GM21723 (cell line): ENCODE data around the gene MAD1L1.

Experiments
- ATAC-seq: cut with Tn5 transposase; IDR thresholded peaks from one replicate; pipeline ENCODE4 v1.9.1; 2021; ENCODE audit warnings: mild to moderate bottlenecking, moderate library complexity; ENCODE audit not compliant: unreplicated experiment

The MAD1L1 gene

DNA sequence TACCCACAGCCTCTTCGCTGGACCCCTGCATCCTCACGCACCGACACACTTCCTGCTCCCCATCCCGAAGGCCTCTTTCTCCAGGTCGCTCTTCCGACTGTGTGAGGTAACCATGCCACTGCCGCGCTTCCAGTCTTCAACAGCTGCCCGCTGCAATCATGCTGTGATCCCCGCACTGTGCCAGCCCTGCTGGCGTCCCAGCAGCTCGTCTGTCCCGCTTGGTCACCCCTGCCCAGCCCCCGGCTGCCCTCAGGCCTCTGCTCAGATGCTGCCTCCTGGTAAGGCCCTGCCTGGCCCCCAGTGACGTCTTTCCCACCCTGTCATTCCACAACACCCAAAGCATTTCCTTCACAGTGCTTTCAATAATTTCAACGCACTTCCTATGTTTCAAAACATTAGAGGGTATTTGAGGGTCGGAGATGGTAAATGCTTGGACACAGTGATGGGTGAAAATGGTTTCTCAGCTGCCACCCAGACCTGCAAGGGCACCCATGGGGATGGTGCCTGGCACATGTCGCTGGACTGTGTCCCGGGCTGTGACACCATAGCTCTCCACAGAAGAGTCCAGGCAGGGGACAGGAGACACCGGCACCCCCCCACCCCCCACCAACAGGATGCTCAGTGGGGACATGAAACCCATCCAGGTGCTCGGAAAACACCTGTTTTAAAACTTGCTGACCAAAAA, 125.2 kb downstream of the MAD1L1 start:
- ATAC-seq, result no peak

- ATAC-seq, result no peak
Measured at GRCh38 chr7:2106924-2107323, 125.8 kb downstream of the MAD1L1 start.

- ATAC-seq, result no peak
Measured at GRCh38 chr7:2106440-2106839, 126.3 kb downstream of the MAD1L1 start.

- no peak for ATAC-seq
Measured at GRCh38 chr7:2105917-2106316, 126.8 kb downstream of the MAD1L1 start.

GRCh38 chr7:2105280-2105679, 127.5 kb downstream of the MAD1L1 start:
- ATAC-seq, result no peak

DNA sequence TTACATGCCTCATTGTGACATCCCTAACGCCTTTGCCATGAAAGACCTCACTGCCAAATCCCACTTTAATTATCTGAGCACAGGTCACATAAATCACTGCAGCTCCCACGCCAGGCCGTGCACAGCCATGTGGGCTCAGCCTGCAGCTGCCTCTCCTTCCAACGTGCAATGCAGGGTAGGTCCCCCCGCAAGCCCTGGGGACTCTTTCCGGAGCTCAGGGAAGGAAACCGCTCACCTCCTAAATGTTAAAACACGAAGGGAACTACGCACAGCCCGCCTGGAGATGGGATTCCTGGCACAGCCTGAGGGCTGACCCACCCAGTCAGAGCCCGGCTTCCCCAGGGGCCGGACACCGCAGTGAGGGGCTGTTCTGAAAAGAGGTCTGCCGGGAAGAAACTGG, 128.0 kb downstream of the MAD1L1 start:
- ATAC-seq, result no peak

- ATAC-seq, result peak; percentile 47
Measured at GRCh38 chr7:2104107-2104710, 128.5 kb downstream of the MAD1L1 start.

DNA sequence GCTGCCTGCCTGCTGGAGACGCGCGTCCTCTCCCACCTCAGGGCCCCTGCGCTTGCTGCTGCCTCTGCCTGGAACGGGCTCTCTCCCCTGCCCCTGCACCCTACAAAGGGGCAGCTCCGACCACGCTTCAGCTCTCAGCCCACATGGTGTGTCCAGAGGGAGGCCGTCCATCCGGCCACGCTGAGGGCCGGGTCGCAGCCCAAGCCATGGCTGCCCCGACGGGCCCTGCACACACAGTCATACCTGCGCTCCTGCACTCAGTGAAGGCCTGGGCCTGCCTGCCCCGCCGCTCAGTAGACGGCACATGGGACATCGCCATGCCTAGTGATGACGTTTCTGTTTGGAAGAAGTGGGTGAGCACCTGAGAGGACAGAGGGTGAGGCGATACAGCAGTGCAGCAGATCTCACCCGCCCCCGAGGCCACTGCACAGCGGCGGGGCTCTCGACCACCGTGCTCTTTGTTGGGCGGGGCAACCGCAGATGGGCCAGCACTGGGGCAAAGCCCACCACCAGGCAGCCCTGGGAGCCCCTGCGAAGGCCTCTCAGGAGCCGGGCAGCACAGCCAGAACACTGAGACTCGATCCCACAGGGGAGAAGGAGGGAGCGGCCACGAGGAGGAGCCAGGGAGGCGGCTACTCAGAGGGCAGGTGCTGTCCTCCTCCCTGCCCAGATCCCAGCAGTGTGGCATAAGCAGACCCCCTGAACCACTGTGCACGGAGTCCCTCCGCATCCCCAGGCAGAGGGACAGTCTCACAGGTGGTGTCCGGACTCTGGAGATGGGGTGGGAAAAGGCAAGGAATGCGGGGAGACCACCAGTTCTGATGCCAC, 129.5 kb downstream of the MAD1L1 start:
- ATAC-seq, result no peak

DNA sequence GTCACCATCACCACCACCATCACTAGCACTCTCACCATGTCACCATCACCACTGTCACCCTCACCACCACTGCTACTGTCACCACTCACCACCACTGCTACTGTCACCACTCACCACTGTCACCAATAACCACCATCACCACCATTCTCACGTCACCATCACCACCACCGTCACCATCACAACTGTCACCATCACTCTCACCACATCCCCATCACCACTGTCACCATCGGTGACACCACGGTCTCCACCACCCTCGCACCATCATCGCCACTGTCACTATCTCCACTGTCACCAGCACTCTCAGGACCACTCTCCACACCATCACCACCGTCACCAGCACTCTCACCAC, 130.4 kb downstream of the MAD1L1 start:
- no peak for ATAC-seq

GRCh38 chr7:2101630-2102374, 130.9 kb downstream of the MAD1L1 start:
- no peak for ATAC-seq

GRCh38 chr7:2100278-2101208, 132.2 kb downstream of the MAD1L1 start:
- ATAC-seq, result peak; percentile 73

- no peak for ATAC-seq
Measured at GRCh38 chr7:2099048-2099957, 133.4 kb downstream of the MAD1L1 start.

DNA sequence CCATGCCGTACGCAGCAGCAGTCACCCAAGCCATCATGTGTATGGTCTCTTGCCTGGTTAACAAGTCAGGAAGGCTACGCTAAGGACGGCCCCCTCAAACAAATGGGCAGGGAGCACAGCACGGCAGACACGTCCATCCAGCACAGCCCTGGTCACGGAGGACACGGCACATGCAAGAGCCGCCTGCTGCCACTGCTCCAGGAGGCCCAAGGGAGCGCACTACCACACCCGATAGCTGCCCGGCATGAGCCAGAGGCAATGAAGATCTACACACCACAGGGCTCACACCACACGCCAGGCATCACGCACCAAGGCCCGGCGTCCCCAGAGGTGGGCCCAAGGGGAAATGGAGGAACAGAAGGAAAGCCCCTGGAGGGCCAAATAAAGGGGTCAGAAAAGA, 134.2 kb downstream of the MAD1L1 start:
- no peak for ATAC-seq

GRCh38 chr7:2098056-2098455, 134.7 kb downstream of the MAD1L1 start:
- no peak for ATAC-seq

GRCh38 chr7:2097492-2097891, 135.3 kb downstream of the MAD1L1 start:
- ATAC-seq, result no peak

DNA sequence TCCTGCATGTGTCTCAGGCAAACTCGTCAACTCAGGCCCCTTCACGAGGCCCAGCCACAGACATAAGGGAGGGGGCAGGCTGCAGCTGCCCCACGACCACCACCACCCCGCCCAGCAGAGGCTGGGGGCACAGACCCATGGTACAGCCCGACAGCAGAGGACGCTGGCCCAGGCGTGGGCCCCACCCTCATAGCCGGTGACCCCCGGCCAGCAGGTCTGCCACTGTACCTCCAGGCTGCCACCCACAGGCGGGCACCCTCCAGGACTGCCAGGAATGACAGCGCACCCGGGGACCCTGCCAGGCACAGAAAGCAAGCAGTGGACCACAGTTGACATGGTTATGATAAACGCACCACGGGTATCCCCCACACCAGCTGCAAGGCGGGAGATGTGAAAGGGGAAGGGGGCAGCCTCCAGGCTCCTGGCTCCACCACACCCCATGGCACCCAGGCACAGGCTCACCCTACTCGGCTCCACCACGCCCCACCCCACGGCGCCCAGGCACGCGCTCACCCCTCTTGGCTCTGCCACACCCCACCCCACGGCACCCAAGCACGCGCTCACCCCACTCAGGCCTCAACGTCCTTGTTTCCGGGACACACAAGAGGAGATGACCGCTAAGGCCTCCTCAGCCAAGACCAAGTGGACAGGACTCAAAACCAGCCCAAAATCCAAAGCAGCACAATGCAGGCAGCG, 135.9 kb downstream of the MAD1L1 start:
- no peak for ATAC-seq

DNA sequence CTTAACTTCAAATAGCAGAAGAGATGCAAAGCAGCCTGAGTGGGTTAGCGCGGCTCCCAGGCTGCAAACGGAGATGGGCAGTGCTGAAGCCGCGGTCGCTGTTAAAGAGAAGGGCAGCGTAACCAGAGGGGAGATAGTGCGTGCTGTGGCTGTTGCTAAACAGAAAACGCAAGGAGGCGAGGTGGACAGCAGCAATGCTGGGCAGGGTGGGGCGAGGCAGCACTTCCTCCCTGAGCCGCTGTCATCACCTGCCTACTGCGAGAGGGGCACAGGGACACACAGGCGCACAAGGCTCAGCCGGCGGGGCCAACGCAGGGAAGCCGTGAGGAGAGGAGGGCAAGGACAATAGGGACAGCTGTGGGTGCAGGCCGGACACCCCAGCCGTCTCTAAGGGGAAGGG, 137.3 kb downstream of the MAD1L1 start:
- no peak for ATAC-seq

DNA sequence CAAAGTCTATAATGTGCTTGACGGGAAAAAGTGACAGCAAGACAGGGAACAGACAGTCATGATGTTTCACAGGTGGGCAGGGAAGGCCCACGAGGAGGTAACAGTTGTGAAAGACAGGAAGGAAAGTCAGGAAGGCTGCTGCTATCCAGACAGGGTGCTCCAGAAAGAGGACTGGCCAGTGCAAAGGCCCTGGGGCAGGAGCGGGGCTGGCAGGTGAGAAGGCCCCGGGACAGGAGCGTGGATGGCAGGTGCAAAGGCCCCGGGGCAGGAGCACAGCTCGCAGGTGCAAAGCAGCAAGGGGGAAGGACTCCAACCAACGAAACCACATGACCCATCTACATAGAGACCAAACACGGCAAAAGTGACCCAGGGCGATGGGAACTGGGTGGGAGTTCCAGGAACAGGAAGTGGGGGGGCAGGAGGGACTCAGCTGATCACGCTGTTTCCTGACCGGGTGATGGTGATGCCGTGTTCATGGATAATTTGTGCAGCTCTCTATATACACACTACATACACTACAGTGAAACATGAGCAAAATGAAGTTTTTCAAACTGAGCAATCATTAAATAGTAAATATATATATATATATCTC, 138.2 kb downstream of the MAD1L1 start:
- no peak for ATAC-seq
